ENCODE data around the gene IL11RA.
"Not testable (repeated sequence)": the region's sequence is repeated elsewhere in the genome, so short reads cannot be mapped to it uniquely, and the experiment has no call there.

The IL11RA gene

DNA sequence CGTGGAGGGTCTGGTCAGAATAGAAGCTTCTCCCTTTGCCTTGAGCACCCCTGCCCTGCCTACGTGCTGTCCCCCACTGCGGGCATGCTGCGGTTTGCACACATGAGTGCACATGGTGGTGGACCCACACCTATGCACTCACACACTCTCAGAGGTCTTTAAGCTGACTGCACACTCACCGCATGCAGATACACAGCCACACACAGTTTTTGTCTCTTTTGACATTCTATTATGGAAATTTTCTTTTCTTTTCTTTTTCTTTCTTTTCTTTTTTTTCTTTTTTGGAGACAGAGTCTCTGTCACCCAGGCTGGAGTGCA, 22.5 kb upstream of the IL11RA start:
- no peak for DNase-seq (ENCODE audit: low read depth)

GRCh38 chr9:34630402-34631154, 21.4 kb upstream of the IL11RA start:
- DNase-seq (ENCODE audit: low read depth) = no peak

DNA sequence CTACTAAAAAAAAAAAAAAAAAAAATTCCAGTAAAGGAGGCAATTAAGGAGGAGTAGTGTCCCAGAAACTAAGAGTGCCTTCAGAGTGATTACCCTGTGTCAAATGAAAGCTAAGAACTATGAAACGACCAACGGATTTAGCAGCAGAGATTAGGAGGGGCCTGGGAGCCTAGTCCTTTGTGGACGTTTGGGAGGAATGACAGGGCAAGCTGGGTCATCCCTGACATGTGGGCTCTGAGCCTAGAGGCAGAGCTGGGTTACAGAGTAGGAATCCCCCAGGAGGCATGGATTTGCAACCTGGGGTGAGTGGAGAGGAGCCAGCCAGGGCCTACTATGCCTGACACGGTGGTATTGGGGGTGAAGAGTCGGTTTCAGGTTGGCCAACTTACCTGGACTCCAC, 18.8 kb upstream of the IL11RA start:
- no peak for DNase-seq (ENCODE audit: low read depth)

DNA sequence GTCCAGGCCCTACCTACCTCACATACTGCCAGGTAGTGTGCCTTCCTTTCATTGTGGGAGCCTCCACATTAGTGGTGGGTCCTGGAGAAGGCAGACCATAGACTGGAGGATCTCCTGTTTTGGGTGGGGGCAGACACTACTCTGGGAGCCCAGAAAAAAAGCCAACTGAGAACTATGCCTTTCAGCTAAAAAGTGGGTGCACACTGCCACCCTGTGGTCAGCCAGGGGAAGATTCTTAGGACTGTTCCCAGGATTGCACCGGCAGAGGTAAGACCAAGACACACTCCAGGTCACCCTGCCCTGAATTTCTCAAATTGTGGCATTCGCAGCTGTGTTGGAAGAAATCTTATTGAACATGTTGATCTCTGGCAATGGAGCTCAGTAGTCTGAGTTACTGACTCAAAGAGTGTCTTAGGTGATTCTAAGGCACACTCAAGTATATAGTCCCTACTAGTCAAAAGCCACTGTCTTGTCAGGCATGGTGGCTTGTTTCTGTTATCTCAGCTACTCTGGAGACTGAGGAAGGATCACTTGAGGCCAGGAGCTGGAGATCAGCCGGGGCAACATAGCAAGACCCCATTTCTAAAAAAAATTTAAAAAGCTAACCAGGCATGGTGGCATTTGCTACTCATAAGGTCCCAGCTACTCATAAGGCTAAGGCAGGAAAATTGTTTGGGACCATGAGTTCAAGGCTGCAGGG, 18.0 kb upstream of the IL11RA start:
- DNase-seq (ENCODE audit: low read depth) = no peak

- no peak for DNase-seq (ENCODE audit: low read depth)
These were observed 17.3 kb upstream of the IL11RA start for GRCh38 chr9:34634551-34635248.

- DNase-seq (ENCODE audit: low read depth) = no peak
These were observed 16.4 kb upstream of the IL11RA start for GRCh38 chr9:34635556-34635955.

DNA sequence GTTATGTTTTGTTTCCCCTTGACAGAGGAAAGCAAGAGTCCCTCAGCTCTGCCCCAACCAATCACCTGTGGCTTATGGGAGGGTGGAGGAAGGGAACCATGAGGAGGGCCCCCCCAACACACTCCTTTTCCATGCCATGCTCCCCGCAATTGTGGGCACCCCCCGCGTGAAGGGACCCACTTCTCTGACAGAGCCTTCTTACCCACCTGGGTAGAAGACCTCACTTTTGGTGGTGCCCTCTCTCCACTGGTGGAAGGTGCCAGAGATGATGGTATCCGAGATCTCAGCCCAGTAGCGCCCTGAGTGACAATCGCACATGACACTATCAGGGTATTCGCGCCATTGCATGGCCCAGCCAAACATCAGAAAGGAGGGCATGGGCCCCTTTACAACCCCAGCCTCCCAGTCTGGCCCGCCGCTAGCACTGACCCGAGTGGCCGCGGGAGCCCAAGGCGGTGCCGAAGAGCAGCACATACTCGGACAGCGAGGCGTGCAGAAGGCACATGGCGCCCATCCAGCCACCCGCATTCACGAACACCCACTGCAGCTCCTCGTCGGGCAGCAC, 15.1 kb upstream of the IL11RA start:
- no peak for DNase-seq (ENCODE audit: low read depth)

- peak; percentile 58 for DNase-seq (ENCODE audit: low read depth)
These were observed 14.4 kb upstream of the IL11RA start, which contains the start of gene SIGMAR1 for GRCh38 chr9:34637356-34638137. TSS of gene SIGMAR1 (minus strand) at chr9:34637787. CDS start at chr9:34637697, 90 bp downstream.

- no peak for DNase-seq (ENCODE audit: low read depth)
These were observed 13.9 kb upstream of the IL11RA start for GRCh38 chr9:34638138-34638445.

DNA sequence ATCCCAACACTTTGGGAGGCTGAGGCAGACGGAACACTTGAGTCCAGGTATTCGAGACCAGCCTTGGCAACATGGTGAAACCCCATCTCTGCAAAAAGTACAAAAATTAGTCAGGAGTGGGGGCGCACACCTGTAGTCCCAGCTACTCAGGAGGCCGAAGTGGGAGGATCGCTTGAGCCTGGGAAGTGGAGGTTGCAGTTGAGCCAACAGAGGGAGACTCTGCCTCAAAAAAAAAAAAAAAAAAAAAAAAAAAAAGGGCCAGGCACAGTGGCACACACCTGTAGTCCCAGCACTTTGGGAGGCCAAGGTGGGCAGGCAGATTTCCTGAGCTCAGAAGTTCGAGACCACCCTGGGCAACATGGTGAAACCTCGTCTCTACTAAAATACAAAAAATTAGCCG, 12.7 kb upstream of the IL11RA start:
- DNase-seq (ENCODE audit: low read depth) = not testable (repeated sequence)

GRCh38 chr9:34642679-34643078, 9.3 kb upstream of the IL11RA start:
- no peak for DNase-seq (ENCODE audit: low read depth)

GRCh38 chr9:34644766-34645314, 7.1 kb upstream of the IL11RA start:
- DNase-seq (ENCODE audit: low read depth) = no peak

GRCh38 chr9:34646211-34647083, 5.5 kb upstream of the IL11RA start, which contains the start of gene GALT:
TSS of gene GALT (plus strand) at chr9:34646675. CDS start at chr9:34646705, 30 bp downstream.
- DNase-seq (ENCODE audit: low read depth) = peak; percentile 56

DNA sequence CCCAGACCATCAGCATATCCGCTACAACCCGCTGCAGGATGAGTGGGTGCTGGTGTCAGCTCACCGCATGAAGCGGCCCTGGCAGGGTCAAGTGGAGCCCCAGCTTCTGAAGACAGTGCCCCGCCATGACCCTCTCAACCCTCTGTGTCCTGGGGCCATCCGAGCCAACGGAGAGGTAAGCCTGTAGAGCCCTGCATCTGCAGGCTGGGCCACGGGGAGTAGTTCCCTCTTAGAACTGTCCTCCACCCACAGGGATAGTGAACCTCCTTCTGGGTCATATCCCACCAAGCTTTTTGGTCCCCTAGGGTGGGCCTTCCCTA, 4.9 kb upstream of the IL11RA start:
- no peak for DNase-seq (ENCODE audit: low read depth)

GRCh38 chr9:34647651-34648050, 4.3 kb upstream of the IL11RA start:
- DNase-seq (ENCODE audit: low read depth) = no peak

GRCh38 chr9:34648673-34649072, 3.3 kb upstream of the IL11RA start:
- DNase-seq (ENCODE audit: low read depth) = no peak

GRCh38 chr9:34650816-34651215, 1.2 kb upstream of the IL11RA start:
- no peak for DNase-seq (ENCODE audit: low read depth)

DNA sequence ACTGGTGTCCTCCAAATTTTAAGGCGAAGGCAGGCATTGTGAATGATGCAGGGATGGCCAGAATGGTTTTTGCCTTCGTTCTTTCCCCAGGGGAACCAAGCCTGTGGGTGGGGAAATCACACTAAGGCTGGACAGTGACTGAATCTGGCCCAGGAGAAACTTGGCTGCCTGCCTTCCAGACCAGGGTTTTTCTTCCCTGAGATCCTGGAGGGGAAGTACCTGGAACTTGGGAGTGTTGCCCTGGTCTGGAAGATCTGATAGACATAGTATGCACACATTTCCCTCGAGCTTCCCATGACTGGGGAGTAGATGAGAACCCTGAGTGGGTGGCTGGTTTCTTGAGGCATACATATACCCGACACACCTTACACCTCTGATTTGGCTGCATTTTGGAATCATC, 664 bp upstream of the IL11RA start:
- no peak for DNase-seq (ENCODE audit: low read depth)

- no peak for DNase-seq (ENCODE audit: low read depth)
These were observed 616 bp downstream of the IL11RA start for GRCh38 chr9:34652602-34653000.

- DNase-seq (ENCODE audit: low read depth) = no peak
These were observed 1.4 kb downstream of the IL11RA start for GRCh38 chr9:34653151-34654072.
